Activated CD4-positive, CD25-positive, alpha-beta regulatory T cell treated with anti-CD3 and anti-CD28 coated beads, Interleukin-2, amount 50 U/mL, for 24 hours (primary cell): Measurements from ENCODE around the gene AMFR.

ENCODE experiments used
- ATAC-seq, 2 donors: fragments of 150-1000 bp; cut with Tn5 transposase; one replicate each; pipeline ENCODE4 v1.10.0; 2021; ENCODE audit warnings: mild to moderate bottlenecking in 1 of 2, moderate library complexity in 1 of 2

Gene AMFR

DNA sequence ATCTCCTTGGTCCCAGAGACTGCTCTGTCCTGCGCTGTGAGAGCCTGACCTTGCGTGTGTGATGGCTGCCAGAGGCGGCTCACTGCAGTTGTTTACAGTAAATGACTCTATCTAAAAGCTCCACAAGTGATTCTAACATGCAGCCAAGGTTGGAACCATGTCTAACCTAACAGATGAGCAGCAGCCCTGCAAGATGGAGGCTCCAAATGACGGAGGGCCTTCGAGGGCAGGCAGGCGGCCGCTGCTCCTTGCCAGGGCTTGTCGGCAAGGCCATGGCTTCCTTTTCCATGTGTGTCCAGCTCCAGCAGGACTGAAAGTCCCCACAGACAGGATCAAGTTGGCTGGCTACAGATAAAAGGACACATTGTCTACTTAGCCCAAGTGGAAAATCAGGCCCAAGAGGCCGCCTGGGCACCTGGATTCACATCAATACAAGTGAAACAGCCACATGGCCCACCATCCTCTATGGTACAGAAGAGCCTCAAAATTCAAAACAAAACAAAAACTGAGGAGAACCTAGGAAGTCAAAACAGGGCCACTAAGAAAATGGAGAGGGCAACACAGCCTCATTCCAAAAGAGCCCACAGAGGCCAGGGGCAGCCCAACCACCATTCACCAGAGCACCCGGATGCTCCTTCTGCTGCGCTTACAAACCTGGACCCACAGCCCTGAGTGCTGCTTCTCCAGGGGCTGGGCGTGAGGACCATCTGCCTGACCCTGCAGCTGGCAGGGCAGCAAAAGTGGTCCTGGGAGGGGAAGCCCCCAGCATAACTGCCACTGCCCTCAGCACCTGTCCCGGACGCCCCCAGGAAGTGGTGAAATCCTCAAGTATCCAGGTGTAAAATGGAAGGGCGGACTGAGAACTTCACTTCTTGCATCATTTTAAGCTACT lies 65.0 kb downstream of the AMFR start:
- ATAC-seq, result no peak

- no peak for ATAC-seq
Measured at GRCh38 chr16:56357765-56358322, 67.5 kb downstream of the AMFR start.

GRCh38 chr16:56357241-56357764 lies 68.0 kb downstream of the AMFR start:
- ATAC-seq, result peak; percentile 25 to 37

GRCh38 chr16:56356276-56357240 lies 68.8 kb downstream of the AMFR start:
- peak; percentile 82 to 88 for ATAC-seq

DNA sequence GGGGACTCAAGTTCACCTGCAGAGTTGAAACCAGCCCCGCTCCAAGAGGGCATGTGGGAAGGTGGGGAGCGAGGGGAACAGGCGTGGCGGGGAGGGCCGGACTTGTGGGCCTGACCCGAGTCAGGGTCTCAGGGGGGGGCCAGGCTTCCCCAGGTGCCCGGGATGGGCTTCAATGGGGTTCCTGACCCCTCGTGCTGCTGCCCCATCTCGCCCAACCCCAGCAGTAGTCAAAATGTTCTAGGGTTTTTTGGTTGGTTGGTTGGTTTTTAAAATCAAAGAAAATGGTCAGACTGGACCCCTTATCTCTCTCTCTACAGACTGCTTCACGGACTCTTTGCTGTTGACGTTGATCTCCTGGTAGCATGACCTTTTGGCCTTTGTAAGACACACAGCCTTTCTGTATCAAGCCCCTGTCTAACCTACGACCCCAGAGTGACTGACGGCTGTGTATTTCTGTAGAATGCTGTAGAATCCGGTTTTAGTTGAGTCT lies 69.5 kb downstream of the AMFR start:
- no peak for ATAC-seq

DNA sequence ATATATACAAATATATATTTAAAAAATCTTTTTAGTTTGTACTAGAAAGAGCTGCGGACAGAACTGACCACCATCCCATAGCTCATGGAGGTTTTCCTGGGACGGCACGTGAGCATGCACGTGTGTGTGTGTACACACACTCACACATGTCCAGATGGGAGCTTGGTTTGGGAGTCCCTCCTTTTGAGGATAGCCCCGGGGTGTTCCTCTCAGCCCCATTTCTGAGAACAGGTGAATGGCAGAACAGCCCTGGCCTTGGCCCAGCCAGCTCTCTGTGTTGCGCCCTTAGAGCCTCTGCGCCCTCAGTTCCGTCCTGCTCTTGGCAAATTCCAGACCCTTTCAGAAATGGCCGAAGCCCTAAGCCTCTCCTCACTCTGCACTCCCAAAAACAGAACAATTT lies 70.1 kb downstream of the AMFR start:
- no peak for ATAC-seq

- no peak for ATAC-seq
Measured at GRCh38 chr16:56354746-56355145, 70.6 kb downstream of the AMFR start.

DNA sequence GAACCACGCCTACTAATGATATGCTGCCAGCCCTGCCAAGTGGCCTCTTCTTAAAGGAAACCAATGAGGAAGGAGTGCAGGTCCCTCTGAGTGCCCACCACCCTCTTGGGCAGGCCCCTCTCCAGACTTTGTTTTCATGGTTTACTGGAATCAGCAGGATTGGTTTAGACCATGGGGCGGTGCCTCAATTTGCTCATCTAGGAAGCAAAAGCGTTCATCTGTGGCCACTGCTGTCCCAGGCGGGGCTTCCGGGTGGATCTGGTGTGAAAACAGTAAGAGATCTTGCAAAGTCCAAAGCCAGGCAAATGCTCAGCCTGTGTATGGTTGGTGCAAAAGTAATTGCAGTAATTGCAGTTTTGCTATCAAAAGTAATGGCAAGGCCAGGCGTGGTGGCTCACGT lies 71.3 kb downstream of the AMFR start:
- no peak for ATAC-seq

DNA sequence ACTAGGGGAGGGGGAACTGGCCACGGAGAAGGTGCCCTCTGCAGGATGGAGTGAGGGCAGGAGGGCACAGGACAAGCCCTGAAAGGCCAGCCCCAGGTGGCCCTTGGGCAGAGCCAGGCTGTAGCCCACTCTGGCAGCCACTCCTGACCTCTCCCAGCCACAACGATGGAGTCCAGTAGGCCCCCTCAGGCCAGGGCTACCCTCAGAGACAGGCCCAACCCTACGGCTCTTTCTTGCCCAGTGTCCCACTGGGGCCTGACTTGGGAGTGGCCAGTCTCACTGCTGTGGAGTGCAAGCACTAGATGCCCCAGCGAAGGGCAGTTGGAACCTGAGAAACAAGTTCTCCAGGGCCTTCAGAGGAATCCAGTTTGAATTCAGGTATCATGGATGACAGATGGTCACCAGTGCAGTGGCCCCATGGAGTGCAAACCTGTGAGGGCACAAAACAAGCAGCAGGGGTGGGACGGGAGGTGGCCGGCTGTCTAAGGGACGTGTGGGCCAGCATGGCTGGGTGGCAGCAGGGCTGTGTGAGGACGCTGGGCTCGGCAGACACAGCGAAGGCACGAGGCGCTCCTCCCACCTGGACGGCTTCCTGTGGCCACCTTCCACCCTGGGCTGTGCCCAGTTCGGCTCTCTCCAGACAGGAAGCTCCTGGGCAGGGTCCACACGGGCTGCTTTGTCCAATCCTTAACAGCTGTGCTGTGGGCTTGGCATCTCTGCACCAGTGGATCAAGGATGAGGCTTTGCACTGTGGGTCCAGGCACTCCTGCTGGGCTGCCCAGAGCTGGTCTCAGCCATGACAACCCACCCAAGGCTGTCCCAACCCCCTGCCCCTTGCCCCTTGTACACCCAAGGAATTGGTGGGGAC lies 72.1 kb downstream of the AMFR start:
- no peak for ATAC-seq

GRCh38 chr16:56352351-56353053 lies 72.8 kb downstream of the AMFR start:
- ATAC-seq, result no peak

DNA sequence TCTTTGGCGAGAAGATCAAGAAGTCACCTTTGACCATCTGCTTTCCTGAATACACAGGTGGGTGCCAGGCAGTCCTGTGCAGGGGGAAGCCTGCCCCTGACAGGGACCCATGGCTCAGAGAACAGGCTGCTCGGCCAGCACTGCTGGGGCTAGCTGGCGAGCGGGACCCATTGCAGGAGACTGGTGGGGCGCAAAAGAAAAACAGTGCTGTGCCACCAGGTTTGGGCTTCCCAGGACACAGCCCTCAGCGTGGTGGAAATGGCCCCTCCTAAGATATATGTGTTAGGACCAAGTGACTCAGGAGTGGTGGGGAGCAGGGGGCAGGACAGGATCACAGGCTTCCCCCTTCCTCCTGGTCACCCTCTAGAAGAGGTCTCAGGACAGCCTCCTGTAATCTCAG lies 73.9 kb downstream of the AMFR start:
- ATAC-seq, result no peak

GRCh38 chr16:56350491-56351405 lies 74.6 kb downstream of the AMFR start:
- ATAC-seq, result no peak

DNA sequence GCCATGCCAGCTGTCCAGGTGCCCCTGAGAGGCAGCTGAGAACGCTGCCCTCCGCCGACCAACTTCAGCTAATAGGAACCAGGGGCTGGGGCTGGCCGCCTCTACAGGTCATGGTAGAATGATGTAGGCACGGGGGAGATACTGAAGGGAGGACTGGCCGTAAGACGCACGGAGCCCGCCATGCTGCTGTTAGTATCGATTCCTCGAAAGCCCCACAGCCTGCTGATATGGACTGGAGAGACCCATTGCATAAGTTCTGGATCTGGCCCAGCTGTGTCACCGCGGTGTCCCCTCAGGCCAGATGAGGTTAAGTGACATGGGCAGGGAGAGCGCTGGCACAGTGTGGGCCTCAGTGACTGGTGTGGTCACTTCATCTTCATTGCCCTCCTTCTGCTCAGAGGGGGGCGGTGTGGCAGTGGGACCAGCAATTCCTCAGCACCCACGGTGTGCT lies 75.6 kb downstream of the AMFR start:
- no peak for ATAC-seq

GRCh38 chr16:56349086-56349415 lies 76.3 kb downstream of the AMFR start:
- ATAC-seq, result no peak

- ATAC-seq, result no peak
Measured at GRCh38 chr16:56348168-56349085, 76.9 kb downstream of the AMFR start.

DNA sequence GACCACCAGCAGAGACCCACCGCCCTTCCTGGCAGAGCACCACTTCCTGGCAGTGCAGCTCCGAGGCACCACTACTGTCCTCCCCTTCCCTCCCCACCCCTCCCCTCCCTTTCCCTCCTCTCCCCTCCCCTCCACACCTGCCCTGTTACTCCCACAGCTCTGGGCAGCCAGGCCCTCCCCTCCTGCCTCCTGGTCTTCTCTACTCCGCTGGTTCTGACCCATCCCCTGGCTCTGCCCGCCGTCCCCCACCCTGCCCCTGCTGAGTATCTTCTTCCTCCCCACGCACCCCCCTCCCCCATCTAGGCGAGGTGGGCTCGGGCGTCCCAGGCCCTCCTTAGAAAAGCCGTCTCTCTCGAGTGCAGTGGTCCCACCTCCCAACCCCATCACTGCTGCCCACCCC lies 77.7 kb downstream of the AMFR start:
- ATAC-seq, result no peak

DNA sequence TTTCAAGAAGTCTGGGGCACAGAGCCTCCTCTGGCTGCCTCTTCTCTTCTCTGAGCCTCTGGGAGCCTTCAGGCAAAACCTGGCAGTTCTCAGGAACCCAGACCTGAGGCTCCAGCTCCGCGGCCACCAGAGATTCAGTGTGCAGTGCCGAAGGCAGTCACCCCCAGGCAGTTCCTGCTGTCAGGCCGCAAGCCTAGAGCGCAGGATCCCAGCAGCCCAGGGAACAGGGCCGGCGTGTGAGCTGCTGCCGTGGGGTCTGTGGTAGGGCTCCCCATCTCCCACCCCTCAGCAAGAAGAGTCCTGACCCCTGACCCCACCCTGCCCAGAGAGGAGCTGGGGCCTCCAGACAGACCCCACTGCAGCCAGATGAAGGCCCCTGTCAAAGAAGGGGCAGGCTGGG lies 78.2 kb downstream of the AMFR start:
- ATAC-seq, result no peak

DNA sequence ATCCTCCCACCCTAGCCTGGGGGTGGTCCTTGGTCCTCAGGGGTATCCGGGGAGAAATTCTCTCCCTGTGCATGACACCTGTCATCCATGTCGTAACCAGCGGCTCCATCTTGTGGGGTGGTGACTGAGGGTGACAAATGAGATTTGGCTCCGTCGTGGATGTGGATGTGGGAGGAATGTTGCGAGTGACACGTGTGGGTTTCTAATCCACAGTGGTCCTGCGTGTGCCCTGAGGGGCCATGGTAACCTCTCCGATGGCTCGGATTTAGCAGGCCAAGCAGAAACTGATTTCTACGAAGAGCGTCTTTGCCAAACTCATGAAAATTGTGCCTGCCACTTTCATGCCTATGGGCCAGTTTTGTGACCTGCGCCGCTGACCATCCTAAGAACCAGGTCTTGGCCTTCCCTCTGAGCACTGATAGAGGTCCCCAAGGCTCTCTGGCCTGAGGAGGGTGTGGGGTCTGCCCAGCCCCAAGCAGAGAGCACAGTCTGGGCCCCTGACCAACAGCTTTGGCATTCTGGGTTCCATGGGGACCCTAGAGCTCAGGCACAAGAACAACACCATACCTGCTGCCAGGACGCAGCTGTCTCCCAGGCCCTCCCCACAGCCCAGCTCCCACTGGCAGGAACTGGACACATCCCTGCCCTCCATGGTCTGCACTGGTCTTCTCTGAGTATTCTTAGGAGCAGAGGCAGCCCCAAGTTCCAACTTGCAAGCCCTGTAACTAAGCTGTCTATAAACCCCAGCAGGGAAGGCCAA lies 79.0 kb downstream of the AMFR start:
- ATAC-seq, result no peak
